Fibroblast of lung (primary cell): ENCODE results near the gene SFI1. TPM values are rescaled to one million over a fixed set of nuclear protein-coding genes. Genes with fewer than 3 reads are reported as not detected.

Source experiments
- DNase-seq, 2 donors: peaks; one replicate each; pipeline versions ENCODE4 v3.0.0 to v3.0.0-alpha.2; 2010; ENCODE audit warnings: low read depth in 2 of 2
- H2AFZ ChIP-seq: 2 replicates; pipeline ENCODE4 v1.5.1; 2012; ENCODE audit warnings: low read length, control low read depth, inconsistent platforms
- H3K27ac ChIP-seq: 2 replicates; pipeline ENCODE4 v1.5.1; 2011; ENCODE audit warnings: low read length, control low read depth; ENCODE audit not compliant: insufficient read depth
- H3K27me3 ChIP-seq: 2 replicates; pipeline ENCODE4 v1.5.1; 2011; ENCODE audit warnings: mild to moderate bottlenecking, low read length; ENCODE audit not compliant: control insufficient read depth, insufficient read depth
- H3K36me3 ChIP-seq: 2 replicates; pipeline ENCODE4 v1.5.1; 2011; ENCODE audit warnings: low read length; ENCODE audit not compliant: control insufficient read depth, insufficient read depth
- H3K4me1 ChIP-seq: 2 replicates; pipeline ENCODE4 v1.5.1; 2011; ENCODE audit warnings: low read length; ENCODE audit not compliant: control insufficient read depth, insufficient read depth; ENCODE audit errors: extremely low read depth
- H3K4me2 ChIP-seq: 2 replicates; pipeline ENCODE4 v1.5.1; 2011; ENCODE audit warnings: low read length, control low read depth; ENCODE audit not compliant: insufficient read depth; ENCODE audit errors: extremely low read depth
- H3K4me3 ChIP-seq, 4 experiments: fragments of 200-600 bp in 1 of 4; sonication (generic) in 1 of 4; replicated peaks in 1 of 4; 2 replicates each; pipeline ENCODE4 v1.5.1; 2011 to 2016; ENCODE audit warnings: low read length in 4 of 4, low read depth in 3 of 4, mild to moderate bottlenecking in 3 of 4, control low read depth in 2 of 4, inconsistent platforms in 1 of 4, mixed read lengths in 1 of 4; ENCODE audit not compliant: insufficient read depth in 1 of 4; ENCODE audit errors: control extremely low read depth in 1 of 4
- H3K79me2 ChIP-seq: 2 replicates; pipeline ENCODE4 v1.5.1; 2012; ENCODE audit warnings: mild to moderate bottlenecking, low read length, inconsistent platforms; ENCODE audit not compliant: control insufficient read depth, insufficient read depth
- H3K9ac ChIP-seq: 2 replicates; pipeline ENCODE4 v1.5.1; 2011; ENCODE audit warnings: mild to moderate bottlenecking, low read length, control low read depth; ENCODE audit not compliant: insufficient read depth
- H3K9me3 ChIP-seq: 2 replicates; pipeline ENCODE4 v1.5.1; 2012; ENCODE audit warnings: low read depth, low read length; ENCODE audit not compliant: control insufficient read depth, insufficient read depth
- H4K20me1 ChIP-seq: 2 replicates; pipeline ENCODE4 v1.5.1; 2011; ENCODE audit warnings: low read length; ENCODE audit not compliant: control insufficient read depth, insufficient read depth; ENCODE audit errors: extremely low read depth
- EZH2 ChIP-seq: IDR thresholded peaks from 2 replicates; pipeline ENCODE4 v1.5.1; 2012; ENCODE audit warnings: low read length, control low read depth, mild to moderate bottlenecking; ENCODE audit errors: missing control alignments
- polyA plus RNA-seq, 2 donors: library from polyadenylated mRNA; depleted of rRNA in 1 of 2; stranded (reverse) in 1 of 2; unstranded in 1 of 2; fragments of >200 nt; gene quantifications; 2 replicates each; pipeline ENCODE4 v1.2.1, GENCODE V29; 2011 to 2012; ENCODE audit warnings: missing spikeins in 1 of 2
- total RNA-seq: library from RNA; depleted of rRNA; stranded (reverse); fragments of >200 nt; gene quantifications from 2 replicates; pipeline ENCODE4 v1.2.1, GENCODE V29; 2014
- TF ChIP-seq, protein P1 (sequence below), 2 donors: IDR thresholded peaks in 1 of 2; conservative IDR thresholded peaks in 1 of 2; 1 replicate in 1 of 2; 2 replicates in 1 of 2; pipeline ENCODE4 v1.5.1; 2011 to 2012; ENCODE audit warnings: low read length in 2 of 2, control low read depth in 1 of 2, inconsistent platforms in 1 of 2, low read depth in 1 of 2, mild to moderate bottlenecking in 1 of 2

Gene SFI1
- total and polyA plus RNA-seq, 2 donors (not counting 1 experiment from before 2014, with no cell fraction given): 3.6 to 11.4 TPM

DNA sequence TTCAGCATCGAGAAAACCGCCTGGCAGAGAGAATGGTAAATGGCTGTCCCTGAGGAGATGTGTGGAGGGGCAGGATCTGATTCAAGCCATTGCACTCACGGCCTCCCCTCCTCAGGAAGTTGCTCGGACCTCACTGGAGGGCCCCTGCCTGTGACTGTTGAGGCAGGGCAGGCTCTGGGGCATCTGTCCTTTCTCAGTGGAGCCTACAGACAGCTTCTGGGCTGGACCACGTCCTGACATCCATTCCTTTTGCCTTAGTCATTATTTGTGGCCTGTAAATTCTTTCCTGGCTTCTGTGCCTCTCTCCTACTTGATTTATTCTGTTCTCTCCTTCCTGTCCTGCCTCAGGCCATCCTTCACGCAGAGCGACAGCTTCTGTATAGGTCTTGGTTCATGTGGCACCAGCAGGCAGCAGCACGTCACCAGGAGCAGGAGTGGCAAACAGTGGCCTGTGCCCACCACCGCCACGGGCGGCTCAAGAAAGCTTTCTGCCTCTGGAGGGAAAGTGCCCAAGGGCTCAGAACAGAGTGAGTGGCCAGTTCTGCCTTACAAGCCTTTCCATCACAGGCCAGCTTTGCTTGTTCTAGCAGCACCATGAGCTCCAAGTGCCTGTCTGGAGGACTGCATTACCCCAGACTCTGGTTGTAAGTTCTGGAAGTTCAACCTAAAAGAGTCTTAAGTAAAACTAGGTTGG is 106.1 kb downstream of the SFI1 start:
- Histone ChIP-seq H3K9me3 (no peaks in the 10 kb centered on the region), H3K79me2 (no peaks in the 10 kb centered on the region), H3K4me3 (no peak overlapping the region), H3K27me3 (no peaks in the 10 kb centered on the region), H4K20me1 (no peaks in the 10 kb centered on the region), H3K4me1 (peaks cover 9% of the 10 kb centered on the region), H3K9ac (no peak overlapping the region), H3K4me2 (no peak overlapping the region), H3K36me3 (peaks cover 4% of the 10 kb centered on the region), H2AFZ (no peak overlapping the region), H3K27ac (peak overlapping the region; percentile 51)
- peak; percentile 91 to 92 for DNase-seq
- TF ChIP-seq, protein P1, sequence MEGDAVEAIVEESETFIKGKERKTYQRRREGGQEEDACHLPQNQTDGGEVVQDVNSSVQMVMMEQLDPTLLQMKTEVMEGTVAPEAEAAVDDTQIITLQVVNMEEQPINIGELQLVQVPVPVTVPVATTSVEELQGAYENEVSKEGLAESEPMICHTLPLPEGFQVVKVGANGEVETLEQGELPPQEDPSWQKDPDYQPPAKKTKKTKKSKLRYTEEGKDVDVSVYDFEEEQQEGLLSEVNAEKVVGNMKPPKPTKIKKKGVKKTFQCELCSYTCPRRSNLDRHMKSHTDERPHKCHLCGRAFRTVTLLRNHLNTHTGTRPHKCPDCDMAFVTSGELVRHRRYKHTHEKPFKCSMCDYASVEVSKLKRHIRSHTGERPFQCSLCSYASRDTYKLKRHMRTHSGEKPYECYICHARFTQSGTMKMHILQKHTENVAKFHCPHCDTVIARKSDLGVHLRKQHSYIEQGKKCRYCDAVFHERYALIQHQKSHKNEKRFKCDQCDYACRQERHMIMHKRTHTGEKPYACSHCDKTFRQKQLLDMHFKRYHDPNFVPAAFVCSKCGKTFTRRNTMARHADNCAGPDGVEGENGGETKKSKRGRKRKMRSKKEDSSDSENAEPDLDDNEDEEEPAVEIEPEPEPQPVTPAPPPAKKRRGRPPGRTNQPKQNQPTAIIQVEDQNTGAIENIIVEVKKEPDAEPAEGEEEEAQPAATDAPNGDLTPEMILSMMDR (conservative IDR thresholded peaks at IDR 0.05 in 1 of 2, IDR thresholded peaks at IDR 0.05 in 1 of 2; ENCODE audit: low read depth in 1 of 2, low read length in 2 of 2): no peak
- no peak for TF ChIP-seq EZH2

DNA sequence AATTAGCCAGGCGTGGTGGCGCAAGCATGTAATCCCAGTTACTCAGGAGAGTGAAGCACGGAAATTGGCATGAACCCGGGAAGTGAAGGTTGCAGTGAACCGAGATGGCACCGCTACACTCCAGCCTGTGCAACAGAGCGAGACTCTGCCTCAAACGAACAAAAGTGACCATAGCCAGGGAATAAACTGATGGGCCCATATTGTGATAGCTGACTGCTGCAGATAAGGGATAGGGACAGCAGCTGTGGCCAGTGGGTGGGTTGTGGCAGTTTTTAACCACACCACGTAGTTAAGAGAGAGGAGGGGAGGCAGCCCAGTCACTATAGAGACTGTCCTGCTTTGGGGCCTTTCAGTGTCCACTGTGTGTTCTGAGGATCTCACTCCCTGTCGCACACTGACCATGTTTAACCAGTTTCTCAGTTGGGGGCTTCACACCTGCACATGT is 106.8 kb downstream of the SFI1 start:
- TF ChIP-seq EZH2: no peak
- TF ChIP-seq, protein P1 (conservative IDR thresholded peaks at IDR 0.05 in 1 of 2, IDR thresholded peaks at IDR 0.05 in 1 of 2; ENCODE audit: low read depth in 1 of 2, low read length in 2 of 2): no peak
- Histone ChIP-seq H2AFZ (no peak overlapping the region), H3K79me2 (no peaks in the 10 kb centered on the region), H3K27me3 (no peaks in the 10 kb centered on the region), H3K4me2 (no peak overlapping the region), H4K20me1 (no peaks in the 10 kb centered on the region), H3K9ac (no peak overlapping the region), H3K4me1 (peaks cover 9% of the 10 kb centered on the region), H3K9me3 (no peaks in the 10 kb centered on the region), H3K27ac (no peak overlapping the region), H3K4me3 (no peak overlapping the region), H3K36me3 (peaks cover 4% of the 10 kb centered on the region)
- no peak for DNase-seq

DNA sequence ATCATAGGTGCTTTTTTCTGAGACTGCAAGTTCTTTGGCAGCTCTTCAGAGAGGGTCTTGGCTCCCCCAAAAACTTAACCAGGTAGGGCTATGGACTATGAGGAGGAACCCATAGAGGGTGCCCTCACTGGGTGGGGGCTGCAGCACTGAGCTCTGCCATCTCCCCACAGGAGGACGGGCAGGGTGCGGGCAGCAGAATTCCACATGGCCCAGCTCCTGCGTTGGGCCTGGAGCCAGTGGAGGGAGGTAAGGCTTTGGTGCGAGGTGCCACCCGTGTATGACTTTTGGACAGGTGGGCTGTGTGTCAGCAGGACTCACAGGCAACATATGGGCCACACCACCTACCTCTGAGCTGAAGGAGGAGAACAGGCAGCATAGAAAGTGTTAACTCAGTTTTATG is 107.2 kb downstream of the SFI1 start:
- no peaks in the 10 kb centered on the region for H4K20me1 ChIP-seq
- no peak overlapping the region for H3K4me2 ChIP-seq
- H3K36me3 ChIP-seq: peaks cover 4% of the 10 kb centered on the region
- no peak overlapping the region for H3K9ac ChIP-seq
- no peak overlapping the region for H3K27ac ChIP-seq
- H2AFZ ChIP-seq: no peak overlapping the region
- no peak for TF ChIP-seq EZH2
- TF ChIP-seq, protein P1 (conservative IDR thresholded peaks at IDR 0.05 in 1 of 2, IDR thresholded peaks at IDR 0.05 in 1 of 2; ENCODE audit: low read depth in 1 of 2, low read length in 2 of 2): no peak
- DNase-seq: no peak
- no peaks in the 10 kb centered on the region for H3K27me3 ChIP-seq
- no peak overlapping the region for H3K4me3 ChIP-seq
- H3K4me1 ChIP-seq: peaks cover 9% of the 10 kb centered on the region
- no peaks in the 10 kb centered on the region for H3K9me3 ChIP-seq
- no peaks in the 10 kb centered on the region for H3K79me2 ChIP-seq
